HL-60 (cell line): ENCODE data around the gene TTC39B.

Experiments used
- POLR2AphosphoS5 ChIP-seq: IDR thresholded peaks from 2 replicates; pipeline ENCODE4 v1.6.1; 2012; ENCODE audit warnings: low read depth
- SPI1 ChIP-seq: IDR thresholded peaks from 2 replicates; pipeline ENCODE4 v1.6.1; 2012; ENCODE audit warnings: low read depth, mild to moderate bottlenecking, borderline replicate concordance
- TF ChIP-seq, protein P1 (sequence below): IDR thresholded peaks from one replicate; pipeline ENCODE4 v1.5.1; 2011; ENCODE audit warnings: low read length, control low read depth, inconsistent platforms; ENCODE audit not compliant: insufficient read depth
- TF ChIP-seq, protein P2 (sequence below): IDR thresholded peaks from 2 replicates; pipeline ENCODE4 v1.6.1; 2012; ENCODE audit warnings: low read depth; ENCODE audit not compliant: insufficient replicate concordance

DNA sequence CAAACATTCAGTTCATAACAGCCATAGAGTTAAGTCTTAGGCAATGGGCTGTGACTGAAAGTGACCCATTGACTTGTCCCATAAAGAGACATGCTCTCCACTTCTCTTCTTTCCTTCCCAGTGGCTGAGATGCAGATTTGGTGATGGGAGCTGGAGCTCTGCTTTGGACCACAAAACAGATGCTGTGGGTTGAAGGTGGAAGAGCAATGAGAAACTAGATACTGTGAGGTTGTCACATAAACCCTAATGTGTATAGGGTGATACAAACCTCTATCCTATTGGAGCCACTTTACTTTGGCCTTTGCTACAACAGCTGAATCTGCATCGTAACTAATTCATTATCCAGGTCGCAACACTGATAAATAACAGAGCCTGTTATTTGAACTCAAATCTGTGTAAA lies 192.0 kb downstream of the TTC39B start:
- TF ChIP-seq POLR2AphosphoS5 (no peak), SPI1 (no peak)
- TF ChIP-seq, protein P1, sequence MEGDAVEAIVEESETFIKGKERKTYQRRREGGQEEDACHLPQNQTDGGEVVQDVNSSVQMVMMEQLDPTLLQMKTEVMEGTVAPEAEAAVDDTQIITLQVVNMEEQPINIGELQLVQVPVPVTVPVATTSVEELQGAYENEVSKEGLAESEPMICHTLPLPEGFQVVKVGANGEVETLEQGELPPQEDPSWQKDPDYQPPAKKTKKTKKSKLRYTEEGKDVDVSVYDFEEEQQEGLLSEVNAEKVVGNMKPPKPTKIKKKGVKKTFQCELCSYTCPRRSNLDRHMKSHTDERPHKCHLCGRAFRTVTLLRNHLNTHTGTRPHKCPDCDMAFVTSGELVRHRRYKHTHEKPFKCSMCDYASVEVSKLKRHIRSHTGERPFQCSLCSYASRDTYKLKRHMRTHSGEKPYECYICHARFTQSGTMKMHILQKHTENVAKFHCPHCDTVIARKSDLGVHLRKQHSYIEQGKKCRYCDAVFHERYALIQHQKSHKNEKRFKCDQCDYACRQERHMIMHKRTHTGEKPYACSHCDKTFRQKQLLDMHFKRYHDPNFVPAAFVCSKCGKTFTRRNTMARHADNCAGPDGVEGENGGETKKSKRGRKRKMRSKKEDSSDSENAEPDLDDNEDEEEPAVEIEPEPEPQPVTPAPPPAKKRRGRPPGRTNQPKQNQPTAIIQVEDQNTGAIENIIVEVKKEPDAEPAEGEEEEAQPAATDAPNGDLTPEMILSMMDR: no peak
- TF ChIP-seq, protein P2, sequence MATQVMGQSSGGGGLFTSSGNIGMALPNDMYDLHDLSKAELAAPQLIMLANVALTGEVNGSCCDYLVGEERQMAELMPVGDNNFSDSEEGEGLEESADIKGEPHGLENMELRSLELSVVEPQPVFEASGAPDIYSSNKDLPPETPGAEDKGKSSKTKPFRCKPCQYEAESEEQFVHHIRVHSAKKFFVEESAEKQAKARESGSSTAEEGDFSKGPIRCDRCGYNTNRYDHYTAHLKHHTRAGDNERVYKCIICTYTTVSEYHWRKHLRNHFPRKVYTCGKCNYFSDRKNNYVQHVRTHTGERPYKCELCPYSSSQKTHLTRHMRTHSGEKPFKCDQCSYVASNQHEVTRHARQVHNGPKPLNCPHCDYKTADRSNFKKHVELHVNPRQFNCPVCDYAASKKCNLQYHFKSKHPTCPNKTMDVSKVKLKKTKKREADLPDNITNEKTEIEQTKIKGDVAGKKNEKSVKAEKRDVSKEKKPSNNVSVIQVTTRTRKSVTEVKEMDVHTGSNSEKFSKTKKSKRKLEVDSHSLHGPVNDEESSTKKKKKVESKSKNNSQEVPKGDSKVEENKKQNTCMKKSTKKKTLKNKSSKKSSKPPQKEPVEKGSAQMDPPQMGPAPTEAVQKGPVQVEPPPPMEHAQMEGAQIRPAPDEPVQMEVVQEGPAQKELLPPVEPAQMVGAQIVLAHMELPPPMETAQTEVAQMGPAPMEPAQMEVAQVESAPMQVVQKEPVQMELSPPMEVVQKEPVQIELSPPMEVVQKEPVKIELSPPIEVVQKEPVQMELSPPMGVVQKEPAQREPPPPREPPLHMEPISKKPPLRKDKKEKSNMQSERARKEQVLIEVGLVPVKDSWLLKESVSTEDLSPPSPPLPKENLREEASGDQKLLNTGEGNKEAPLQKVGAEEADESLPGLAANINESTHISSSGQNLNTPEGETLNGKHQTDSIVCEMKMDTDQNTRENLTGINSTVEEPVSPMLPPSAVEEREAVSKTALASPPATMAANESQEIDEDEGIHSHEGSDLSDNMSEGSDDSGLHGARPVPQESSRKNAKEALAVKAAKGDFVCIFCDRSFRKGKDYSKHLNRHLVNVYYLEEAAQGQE: no peak
